ENCODE measurements around the gene PRR19.

PRR19 gene

DNA sequence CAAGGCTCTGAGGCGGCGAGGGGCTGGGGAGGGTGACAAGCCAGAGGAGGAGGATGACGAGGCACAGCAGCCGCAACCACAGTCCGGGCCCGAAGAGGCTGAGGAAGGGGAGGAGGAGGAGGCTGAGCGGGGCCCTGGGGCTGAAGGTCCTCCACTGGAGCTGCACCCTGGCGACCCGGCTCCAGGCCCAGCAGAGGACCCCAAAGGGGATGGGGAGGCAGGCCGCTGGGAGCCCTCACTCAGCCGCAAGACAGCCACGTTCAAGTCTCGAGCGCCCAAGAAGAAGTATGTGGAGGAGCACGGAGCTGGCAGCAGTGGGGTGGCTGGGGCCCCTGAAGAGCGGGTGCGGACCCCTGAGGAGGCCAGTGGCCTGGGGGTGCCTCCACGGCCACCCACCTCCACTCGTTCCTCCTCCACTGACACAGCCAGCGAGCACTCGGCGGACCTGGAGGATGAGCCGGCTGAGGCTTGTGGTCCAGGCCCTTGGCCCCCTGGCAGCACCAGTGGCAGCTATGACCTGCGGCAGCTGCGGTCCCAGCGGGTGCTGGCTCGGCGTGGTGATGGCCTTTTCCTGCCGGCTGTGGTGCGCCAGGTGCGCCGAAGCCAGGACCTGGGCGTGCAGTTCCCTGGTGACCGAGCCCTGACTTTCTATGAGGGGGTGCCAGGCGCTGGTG is 29.9 kb upstream of the PRR19 start:
- H3K36me3 ChIP-seq = peaks cover 56% of the 10 kb centered on the region
- no peaks in the 10 kb centered on the region for H3K9me3 ChIP-seq
- H3K4me1 ChIP-seq = peaks cover 66% of the 10 kb centered on the region
- no peak for TF ChIP-seq Cebpa-rat (IDR thresholded peaks at IDR 0.05)
- H3K27ac ChIP-seq = peak overlapping the region; percentile 90; the same call in 1 of the 2 replicates
- H4K20me1 ChIP-seq = peaks cover 21% of the 10 kb centered on the region; the same call in 1 of the 2 replicates
- peak overlapping the region; percentile 10; the same call in 1 of the 2 replicates for H3K9ac ChIP-seq
- peak overlapping the region; percentile 99 for H3K4me2 ChIP-seq
- no peak overlapping the region for H3K4me3 ChIP-seq
- no peaks in the 10 kb centered on the region for H3K27me3 ChIP-seq

DNA sequence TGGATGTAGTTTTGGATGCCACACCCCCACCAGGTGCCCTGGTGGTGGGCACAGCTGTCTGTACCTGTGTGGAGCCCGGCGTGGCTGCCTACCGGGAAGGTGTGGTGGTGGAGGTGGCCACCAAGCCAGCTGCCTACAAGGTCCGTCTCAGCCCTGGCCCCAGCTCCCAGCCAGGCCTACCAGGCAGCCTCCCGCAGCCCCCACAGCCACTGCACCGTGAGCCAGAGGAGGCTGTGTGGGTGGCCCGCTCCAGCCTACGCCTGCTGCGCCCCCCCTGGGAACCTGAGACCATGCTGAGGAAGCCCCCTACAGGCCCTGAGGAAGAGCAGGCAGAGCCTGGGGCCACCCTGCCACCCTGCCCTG is 29.4 kb upstream of the PRR19 start:
- peaks cover 66% of the 10 kb centered on the region for H3K4me1 ChIP-seq
- H3K4me2 ChIP-seq = no peak overlapping the region
- H3K9ac ChIP-seq = no peak overlapping the region
- no peak overlapping the region for H3K4me3 ChIP-seq
- peaks cover 26% of the 10 kb centered on the region; the same call in 1 of the 2 replicates for H4K20me1 ChIP-seq
- no peaks in the 10 kb centered on the region for H3K27me3 ChIP-seq
- TF ChIP-seq Cebpa-rat (IDR thresholded peaks at IDR 0.05) = no peak
- no peaks in the 10 kb centered on the region for H3K9me3 ChIP-seq
- H3K27ac ChIP-seq = 0 out of 2 replicates have a peak overlapping the region, but pooled peaks have one; percentile 90
- peaks cover 56% of the 10 kb centered on the region for H3K36me3 ChIP-seq

DNA sequence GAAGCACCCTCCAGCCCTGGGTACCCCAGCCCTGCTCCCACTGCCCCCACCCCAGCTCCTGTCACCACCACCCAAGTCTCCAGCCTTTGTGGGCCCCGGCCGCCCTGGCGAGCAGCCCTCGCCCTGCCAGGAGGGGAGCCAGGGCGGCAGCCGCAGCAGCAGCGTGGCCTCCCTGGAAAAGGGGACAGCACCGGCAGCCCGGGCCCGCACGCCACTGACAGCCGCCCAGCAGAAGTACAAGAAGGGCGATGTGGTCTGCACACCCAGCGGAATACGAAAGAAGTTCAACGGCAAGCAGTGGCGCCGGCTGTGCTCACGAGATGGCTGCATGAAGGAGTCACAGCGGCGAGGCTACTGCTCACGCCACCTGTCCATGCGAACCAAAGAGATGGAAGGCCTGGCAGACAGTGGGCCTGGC is 28.9 kb upstream of the PRR19 start:
- no peaks in the 10 kb centered on the region for H3K9me3 ChIP-seq
- H3K4me1 ChIP-seq = peaks cover 66% of the 10 kb centered on the region
- TF ChIP-seq Cebpa-rat (IDR thresholded peaks at IDR 0.05) = no peak
- H3K4me2 ChIP-seq = no peak overlapping the region
- H3K27me3 ChIP-seq = no peaks in the 10 kb centered on the region
- peaks cover 56% of the 10 kb centered on the region for H3K36me3 ChIP-seq
- no peak overlapping the region for H3K4me3 ChIP-seq
- H3K27ac ChIP-seq = no peak overlapping the region
- peaks cover 31% of the 10 kb centered on the region; the same call in 1 of the 2 replicates for H4K20me1 ChIP-seq
- no peak overlapping the region for H3K9ac ChIP-seq

DNA sequence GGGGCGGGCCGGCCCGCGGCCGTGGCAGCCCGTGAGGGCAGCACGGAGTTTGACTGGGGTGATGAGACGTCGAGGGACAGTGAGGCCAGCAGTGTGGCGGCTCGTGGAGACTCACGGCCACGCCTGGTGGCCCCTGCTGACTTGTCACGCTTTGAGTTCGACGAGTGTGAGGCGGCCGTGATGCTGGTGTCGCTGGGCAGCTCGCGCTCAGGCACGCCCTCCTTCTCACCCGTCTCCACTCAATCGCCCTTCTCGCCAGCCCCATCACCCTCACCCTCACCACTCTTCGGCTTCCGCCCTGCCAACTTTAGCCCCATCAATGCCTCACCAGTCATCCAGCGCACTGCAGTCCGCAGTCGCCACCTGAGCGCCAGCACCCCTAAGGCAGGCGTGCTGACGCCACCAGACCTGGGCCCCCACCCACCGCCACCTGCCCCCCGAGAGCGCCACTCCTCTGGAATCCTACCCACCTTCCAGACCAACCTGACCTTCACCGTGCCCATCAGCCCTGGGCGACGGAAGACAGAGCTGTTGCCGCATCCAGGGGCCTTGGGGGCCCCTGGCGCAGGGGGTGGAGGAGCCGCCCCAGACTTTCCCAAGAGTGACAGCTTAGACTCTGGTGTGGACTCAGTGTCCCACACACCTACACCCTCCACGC is 28.4 kb upstream of the PRR19 start:
- H3K4me2 ChIP-seq = no peak overlapping the region
- H4K20me1 ChIP-seq = peaks cover 34% of the 10 kb centered on the region; the same call in 1 of the 2 replicates
- H3K4me1 ChIP-seq = peaks cover 72% of the 10 kb centered on the region
- H3K9me3 ChIP-seq = no peaks in the 10 kb centered on the region
- no peak for TF ChIP-seq Cebpa-rat (IDR thresholded peaks at IDR 0.05)
- no peak overlapping the region for H3K4me3 ChIP-seq
- H3K9ac ChIP-seq = no peak overlapping the region
- H3K27ac ChIP-seq = no peak overlapping the region
- H3K27me3 ChIP-seq = no peaks in the 10 kb centered on the region
- H3K36me3 ChIP-seq = peaks cover 56% of the 10 kb centered on the region

DNA sequence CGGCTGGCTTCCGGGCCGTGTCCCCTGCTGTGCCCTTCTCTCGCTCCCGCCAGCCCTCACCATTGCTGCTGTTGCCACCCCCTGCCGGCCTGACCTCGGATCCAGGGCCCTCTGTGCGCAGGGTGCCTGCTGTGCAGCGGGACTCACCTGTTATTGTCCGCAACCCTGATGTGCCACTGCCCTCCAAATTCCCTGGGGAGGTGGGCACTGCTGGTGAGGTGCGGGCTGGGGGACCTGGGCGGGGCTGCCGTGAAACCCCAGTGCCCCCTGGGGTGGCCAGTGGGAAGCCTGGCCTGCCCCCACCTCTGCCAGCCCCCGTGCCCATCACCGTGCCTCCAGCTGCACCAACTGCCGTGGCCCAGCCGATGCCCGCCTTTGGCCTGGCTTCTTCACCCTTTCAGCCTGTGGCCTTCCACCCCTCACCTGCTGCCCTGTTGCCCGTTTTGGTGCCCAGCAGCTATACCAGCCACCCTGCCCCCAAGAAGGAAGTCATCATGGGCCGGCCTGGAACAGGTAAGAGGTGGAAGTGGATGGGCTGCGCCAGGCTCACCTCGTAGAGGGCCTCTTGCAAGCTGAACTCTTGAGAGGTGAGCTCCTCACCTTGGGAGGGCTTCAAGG is 27.8 kb upstream of the PRR19 start:
- H3K4me1 ChIP-seq = peaks cover 78% of the 10 kb centered on the region
- H3K9me3 ChIP-seq = no peaks in the 10 kb centered on the region
- no peak overlapping the region for H3K27ac ChIP-seq
- H3K4me3 ChIP-seq = no peak overlapping the region
- H3K27me3 ChIP-seq = no peaks in the 10 kb centered on the region
- H4K20me1 ChIP-seq = peaks cover 40% of the 10 kb centered on the region; the same call in 1 of the 2 replicates
- TF ChIP-seq Cebpa-rat (IDR thresholded peaks at IDR 0.05) = no peak
- H3K36me3 ChIP-seq = peaks cover 56% of the 10 kb centered on the region
- no peak overlapping the region for H3K4me2 ChIP-seq
- peak overlapping the region; percentile 45; the same call in 1 of the 2 replicates for H3K9ac ChIP-seq

DNA sequence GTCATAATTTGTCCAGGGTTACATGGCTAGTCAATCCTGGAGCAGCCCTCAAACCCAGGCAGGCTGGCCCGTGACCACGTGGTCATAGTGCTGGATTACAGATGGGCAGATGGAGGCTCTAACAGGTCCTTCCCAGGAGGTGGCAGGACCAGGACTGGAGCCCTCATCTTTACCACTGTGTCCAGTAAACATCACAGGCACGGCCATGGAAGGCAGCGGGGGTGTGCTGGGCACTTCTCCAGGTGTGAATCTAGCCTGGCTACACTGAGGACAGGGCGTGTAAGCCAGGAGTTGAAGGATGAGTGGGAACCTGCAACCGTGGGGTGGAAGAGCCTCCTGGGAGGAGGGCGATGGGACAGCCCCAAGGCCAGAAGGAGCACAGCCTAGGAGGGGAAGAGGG is 26.8 kb upstream of the PRR19 start:
- no peaks in the 10 kb centered on the region for H3K9me3 ChIP-seq
- peaks cover 44% of the 10 kb centered on the region; the same call in 1 of the 2 replicates for H4K20me1 ChIP-seq
- no peak overlapping the region for H3K4me3 ChIP-seq
- H3K4me2 ChIP-seq = no peak overlapping the region; the same call in 1 of the 2 replicates
- H3K4me1 ChIP-seq = peaks cover 77% of the 10 kb centered on the region
- no peaks in the 10 kb centered on the region for H3K27me3 ChIP-seq
- 0 out of 2 replicates have a peak overlapping the region, but pooled peaks have one; percentile 2 for H3K9ac ChIP-seq
- TF ChIP-seq Cebpa-rat (IDR thresholded peaks at IDR 0.05) = no peak
- H3K36me3 ChIP-seq = peaks cover 56% of the 10 kb centered on the region
- H3K27ac ChIP-seq = no peak overlapping the region

DNA sequence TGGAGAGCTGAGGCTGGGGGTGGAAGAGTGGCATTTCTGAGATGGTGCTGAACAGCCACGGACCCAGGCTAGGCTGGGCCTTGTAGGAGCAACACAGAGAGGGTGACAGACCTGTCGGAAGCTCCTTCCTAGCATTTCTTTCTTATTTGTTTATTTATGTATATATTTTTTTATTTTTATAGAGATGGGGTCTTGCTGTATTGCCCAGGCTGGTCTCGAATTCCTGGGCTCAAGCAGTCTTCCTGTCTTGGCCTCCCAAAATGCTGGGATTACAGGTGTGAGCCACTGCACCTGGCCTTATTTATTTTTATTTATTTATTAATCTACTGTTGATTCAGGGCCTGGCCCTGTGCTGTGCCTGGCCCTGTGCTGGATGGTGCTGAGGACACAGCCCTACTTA is 26.4 kb upstream of the PRR19 start:
- no peak for TF ChIP-seq Cebpa-rat (IDR thresholded peaks at IDR 0.05)

DNA sequence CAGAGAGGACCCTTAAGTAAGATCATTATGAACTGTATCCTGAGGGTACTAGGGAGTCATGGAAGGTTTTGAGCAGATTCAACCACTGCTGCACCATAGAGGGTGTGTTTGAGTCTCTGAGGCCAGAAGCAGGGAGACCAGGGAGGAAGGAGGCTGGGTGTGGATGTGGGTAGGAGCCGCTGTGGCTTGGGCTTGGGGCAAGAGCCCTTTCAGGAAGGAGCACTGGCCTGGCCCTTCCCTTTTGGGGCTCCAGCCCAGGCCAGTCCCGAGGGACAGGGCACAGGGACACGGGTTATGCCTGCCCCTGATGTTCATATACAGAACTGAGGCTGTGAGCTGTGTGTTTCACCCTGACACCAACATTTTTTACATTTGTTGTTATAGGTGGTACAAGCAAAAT is 25.6 kb upstream of the PRR19 start:
- no peaks in the 10 kb centered on the region for H3K9me3 ChIP-seq
- H3K9ac ChIP-seq = peak overlapping the region; percentile 34; the same call in 1 of the 2 replicates
- peaks cover 44% of the 10 kb centered on the region; the same call in 1 of the 2 replicates for H4K20me1 ChIP-seq
- H3K36me3 ChIP-seq = peaks cover 56% of the 10 kb centered on the region
- 0 out of 2 replicates have a peak overlapping the region, but pooled peaks have one; percentile 41 for H3K27ac ChIP-seq
- H3K4me1 ChIP-seq = peaks cover 68% of the 10 kb centered on the region
- H3K4me3 ChIP-seq = no peak overlapping the region
- no peak overlapping the region; the same call in 1 of the 2 replicates for H3K4me2 ChIP-seq
- H3K27me3 ChIP-seq = no peaks in the 10 kb centered on the region
- no peak for TF ChIP-seq Cebpa-rat (IDR thresholded peaks at IDR 0.05)

More for the DNA sequence above, 26.4 kb upstream of the PRR19 start:
- Histone ChIP-seq H4K20me1 (peaks cover 44% of the 10 kb centered on the region; the same call in 1 of the 2 replicates), H3K36me3 (peaks cover 56% of the 10 kb centered on the region), H3K9me3 (no peaks in the 10 kb centered on the region), H3K9ac (0 out of 2 replicates have a peak overlapping the region, but pooled peaks have one; percentile 2), H3K4me2 (peak overlapping the region; percentile 17; the same call in 1 of the 2 replicates), H3K4me3 (no peak overlapping the region), H3K27ac (no peak overlapping the region), H3K27me3 (no peaks in the 10 kb centered on the region), H3K4me1 (peaks cover 73% of the 10 kb centered on the region)

DNA sequence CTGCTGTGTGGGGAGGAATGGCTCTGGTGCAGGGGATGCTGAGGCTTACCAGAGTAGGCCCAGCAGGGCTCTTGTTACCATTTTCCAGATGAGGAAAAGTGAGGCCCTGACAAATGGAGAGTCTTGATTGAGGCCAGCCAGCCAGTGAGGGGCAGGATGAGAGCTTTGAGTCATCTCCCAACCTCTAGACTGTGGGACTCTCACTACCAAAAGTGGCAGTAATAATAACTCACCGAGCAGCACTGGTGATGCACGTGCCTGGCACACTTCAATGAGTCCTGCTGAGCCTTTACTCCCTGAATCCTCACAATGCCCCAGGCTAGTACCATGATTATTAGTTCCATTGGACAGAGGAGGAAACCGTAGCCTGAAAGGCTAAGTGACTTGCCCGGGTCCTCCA is 25.1 kb upstream of the PRR19 start:
- Histone ChIP-seq H4K20me1 (peaks cover 49% of the 10 kb centered on the region; the same call in 1 of the 2 replicates), H3K36me3 (peaks cover 51% of the 10 kb centered on the region), H3K27me3 (no peaks in the 10 kb centered on the region), H3K4me2 (no peak overlapping the region), H3K9me3 (no peaks in the 10 kb centered on the region), H3K27ac (no peak overlapping the region), H3K9ac (no peak overlapping the region), H3K4me1 (peaks cover 68% of the 10 kb centered on the region), H3K4me3 (no peak overlapping the region)
- TF ChIP-seq Cebpa-rat (IDR thresholded peaks at IDR 0.05) = no peak

Data from BLaER1 (cell line).